ENCODE results near the gene COL2A1.

Gene COL2A1

DNA sequence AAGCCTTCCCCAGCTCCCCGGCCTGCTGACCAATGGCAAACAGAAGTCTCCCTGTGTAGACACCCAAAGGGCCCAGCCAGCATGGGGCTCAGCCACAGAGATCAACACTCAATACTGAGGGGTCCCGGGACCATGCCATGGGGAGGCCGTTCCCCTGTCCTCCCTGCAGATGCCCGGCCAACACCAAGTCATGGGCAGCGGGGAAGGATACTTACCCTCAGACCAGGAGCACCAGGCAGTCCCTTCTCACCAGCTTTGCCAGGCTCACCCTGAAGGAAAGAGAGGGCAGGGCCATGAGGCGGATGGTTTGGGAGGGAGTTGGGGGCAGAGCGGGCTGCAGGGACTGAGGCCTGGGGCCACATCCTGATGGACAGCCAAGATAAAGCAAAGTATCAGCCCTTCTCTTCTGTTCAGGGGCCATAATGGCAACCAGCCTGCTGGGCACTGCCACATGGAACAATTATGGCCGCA, 19.9 kb downstream of the COL2A1 start:
- TF ChIP-seq, protein P1, sequence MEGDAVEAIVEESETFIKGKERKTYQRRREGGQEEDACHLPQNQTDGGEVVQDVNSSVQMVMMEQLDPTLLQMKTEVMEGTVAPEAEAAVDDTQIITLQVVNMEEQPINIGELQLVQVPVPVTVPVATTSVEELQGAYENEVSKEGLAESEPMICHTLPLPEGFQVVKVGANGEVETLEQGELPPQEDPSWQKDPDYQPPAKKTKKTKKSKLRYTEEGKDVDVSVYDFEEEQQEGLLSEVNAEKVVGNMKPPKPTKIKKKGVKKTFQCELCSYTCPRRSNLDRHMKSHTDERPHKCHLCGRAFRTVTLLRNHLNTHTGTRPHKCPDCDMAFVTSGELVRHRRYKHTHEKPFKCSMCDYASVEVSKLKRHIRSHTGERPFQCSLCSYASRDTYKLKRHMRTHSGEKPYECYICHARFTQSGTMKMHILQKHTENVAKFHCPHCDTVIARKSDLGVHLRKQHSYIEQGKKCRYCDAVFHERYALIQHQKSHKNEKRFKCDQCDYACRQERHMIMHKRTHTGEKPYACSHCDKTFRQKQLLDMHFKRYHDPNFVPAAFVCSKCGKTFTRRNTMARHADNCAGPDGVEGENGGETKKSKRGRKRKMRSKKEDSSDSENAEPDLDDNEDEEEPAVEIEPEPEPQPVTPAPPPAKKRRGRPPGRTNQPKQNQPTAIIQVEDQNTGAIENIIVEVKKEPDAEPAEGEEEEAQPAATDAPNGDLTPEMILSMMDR (IDR thresholded peaks at IDR 0.05; ENCODE audit: borderline replicate concordance, control extremely low read depth, extremely low read depth, insufficient read depth, missing control alignments) = no peak
- DNase-seq (ENCODE audit: low spot score) = no peak
- in situ Hi-C loops (cut with MboI; ENCODE audit: low sequenced_read_pairs, unreplicated experiment) = no loop called here

DNA sequence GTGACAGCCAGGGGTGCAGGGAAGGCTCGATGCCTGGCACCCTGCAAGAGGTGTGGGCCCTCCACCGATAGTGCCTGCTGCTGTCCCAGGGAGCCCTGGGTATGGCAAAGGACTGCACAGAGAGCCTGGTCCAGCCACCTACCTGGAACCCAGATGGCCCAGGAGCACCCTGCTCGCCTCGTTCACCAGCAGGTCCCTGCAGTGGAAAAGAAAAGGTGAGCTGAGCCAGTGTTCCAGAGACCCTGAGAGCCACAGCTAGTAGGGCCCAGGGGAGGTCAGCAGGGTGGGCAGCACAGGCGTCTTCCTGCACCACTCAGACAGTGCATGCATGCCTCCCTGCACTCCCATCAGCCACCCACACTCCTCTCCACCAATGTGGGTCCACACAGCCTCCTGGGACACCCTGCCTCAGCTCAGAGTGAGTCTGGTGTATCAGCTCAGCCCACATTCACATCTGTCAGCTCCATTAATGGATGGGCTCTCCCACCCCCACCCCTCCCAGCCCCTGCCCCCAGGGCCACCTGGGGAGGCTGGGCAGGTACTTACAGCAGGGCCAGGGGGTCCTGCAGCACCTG, 20.6 kb downstream of the COL2A1 start:
- in situ Hi-C loops (cut with MboI; ENCODE audit: low sequenced_read_pairs, unreplicated experiment) = no loop called here
- TF ChIP-seq, protein P1 (IDR thresholded peaks at IDR 0.05; ENCODE audit: borderline replicate concordance, control extremely low read depth, extremely low read depth, insufficient read depth, missing control alignments) = no peak
- DNase-seq (ENCODE audit: low spot score) = no peak

DNA sequence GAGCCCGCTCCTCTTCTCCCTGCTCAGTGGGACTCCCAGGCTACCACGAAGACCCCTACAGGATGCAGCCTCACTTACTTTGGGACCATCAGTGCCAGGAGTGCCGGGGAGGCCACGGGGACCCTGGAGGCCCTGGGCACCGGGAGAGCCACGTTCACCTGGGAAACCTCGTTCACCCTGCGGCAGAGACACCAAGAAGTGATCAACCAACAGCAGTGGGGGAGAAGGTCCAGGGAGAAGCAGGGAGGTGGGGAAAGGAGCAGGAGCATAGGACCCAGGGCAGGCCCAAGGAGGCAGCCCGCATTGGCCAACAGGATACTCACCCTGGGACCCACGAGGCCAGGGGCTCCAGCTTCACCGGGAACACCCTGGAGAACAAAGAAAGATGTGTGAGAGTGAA, 21.5 kb downstream of the COL2A1 start:
- no peak for DNase-seq (ENCODE audit: low spot score)
- TF ChIP-seq, protein P1 (IDR thresholded peaks at IDR 0.05; ENCODE audit: borderline replicate concordance, control extremely low read depth, extremely low read depth, insufficient read depth, missing control alignments) = no peak
- in situ Hi-C loops (cut with MboI; ENCODE audit: low sequenced_read_pairs, unreplicated experiment) = no loop called here

DNA sequence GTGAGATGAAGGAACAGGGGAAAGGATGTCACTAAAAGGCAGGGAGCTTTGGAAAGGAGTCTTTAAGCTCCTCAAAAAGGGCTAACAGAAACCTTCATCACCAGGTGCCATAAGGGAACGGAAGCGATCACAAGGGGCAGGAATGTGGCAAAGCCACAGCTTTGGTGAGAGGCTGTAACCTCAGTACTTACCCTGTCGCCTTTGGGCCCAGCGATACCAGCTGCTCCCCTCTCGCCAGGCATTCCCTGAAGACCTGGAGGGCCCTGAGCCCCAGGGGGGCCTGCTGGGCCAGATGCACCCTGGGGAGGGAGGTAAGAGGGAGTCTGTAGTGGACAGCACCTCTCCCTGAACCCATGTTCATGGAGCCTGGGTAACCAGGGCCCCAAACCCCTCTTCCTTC, 22.0 kb downstream of the COL2A1 start:
- TF ChIP-seq, protein P1 (IDR thresholded peaks at IDR 0.05; ENCODE audit: borderline replicate concordance, control extremely low read depth, extremely low read depth, insufficient read depth, missing control alignments) = no peak
- in situ Hi-C loops (cut with MboI; ENCODE audit: low sequenced_read_pairs, unreplicated experiment) = no loop called here
- no peak for DNase-seq (ENCODE audit: low spot score)

DNA sequence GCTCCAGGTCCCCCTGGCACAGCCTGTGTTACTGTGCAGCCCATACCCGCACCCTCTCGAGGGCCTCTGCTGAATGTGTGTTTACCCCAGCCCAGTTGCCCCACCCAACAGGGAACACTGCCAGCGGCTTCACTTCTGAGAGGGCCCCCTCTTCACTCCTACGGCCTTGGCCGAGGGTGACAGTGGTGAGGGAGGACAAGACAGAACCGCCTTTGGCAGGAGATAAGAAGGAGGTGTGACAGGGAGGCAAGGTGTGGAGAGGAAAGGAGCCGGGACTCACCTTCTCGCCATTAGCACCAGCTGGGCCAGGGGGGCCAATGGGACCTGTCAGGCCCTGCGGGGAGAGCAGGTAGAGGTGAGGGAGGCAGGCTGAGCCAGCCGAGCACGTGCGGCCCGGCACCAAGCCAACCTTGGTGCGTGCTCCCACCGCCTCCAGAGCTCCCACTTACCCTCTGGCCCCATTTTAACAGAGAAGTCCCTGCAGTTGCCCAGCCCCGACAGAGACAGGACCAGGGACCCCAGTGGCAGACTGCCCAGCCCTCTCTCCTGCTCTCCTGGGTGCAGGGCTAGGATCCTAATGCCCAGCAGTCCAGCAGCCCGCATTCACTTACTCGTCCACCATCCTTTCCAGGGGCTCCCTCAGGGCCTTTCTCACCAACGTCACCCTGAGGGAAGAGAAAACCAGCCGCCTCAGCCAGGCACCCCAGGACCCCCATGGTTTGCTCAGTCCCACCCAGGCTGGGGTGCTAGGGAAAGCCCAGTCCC, 22.6 kb downstream of the COL2A1 start:
- no peak for DNase-seq (ENCODE audit: low spot score)
- TF ChIP-seq, protein P1 (IDR thresholded peaks at IDR 0.05; ENCODE audit: borderline replicate concordance, control extremely low read depth, extremely low read depth, insufficient read depth, missing control alignments) = no peak
- in situ Hi-C loops (cut with MboI; ENCODE audit: low sequenced_read_pairs, unreplicated experiment) = no loop called here

DNA sequence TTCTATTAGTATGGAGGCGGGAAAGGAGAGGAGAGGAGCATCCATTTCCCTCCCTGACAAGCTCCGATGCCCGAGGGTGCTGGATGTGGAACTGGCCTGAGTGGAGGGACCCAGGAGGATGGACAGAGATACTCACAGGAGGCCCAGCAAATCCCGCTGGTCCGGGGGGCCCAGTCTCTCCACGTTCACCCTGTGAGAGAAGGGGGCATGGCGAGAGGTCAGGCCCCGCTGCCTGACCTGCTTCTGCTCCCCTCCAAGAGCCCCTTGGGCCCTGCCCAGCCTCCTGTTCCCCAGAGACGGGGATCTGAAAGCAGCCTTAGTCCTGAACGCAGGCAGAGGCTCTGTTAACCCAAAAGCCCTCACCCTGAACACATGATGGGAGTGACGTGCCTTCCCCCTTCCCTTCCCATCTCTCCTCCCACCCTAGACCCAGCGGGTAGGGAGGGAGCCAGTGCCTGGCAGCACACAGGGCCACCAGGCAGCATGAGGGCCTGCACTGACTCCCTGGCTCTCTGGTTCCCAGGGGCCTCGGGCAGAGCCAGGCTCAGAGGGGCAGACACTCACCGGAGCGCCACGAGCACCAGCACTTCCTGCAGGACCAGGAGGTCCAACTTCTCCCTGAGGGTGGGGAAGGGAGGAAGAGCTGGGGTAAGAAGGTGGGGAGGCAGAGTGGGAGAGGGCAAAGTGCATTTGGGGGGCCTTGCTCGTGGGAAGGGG, 23.3 kb downstream of the COL2A1 start:
- DNase-seq (ENCODE audit: low spot score) = no peak
- TF ChIP-seq, protein P1 (IDR thresholded peaks at IDR 0.05; ENCODE audit: borderline replicate concordance, control extremely low read depth, extremely low read depth, insufficient read depth, missing control alignments) = no peak
- in situ Hi-C loops (cut with MboI; ENCODE audit: low sequenced_read_pairs, unreplicated experiment) = no loop called here

All from GM13976 (cell line).